ENCODE measurements around the gene HMCN2.

The HMCN2 gene

GRCh38 chr9:130298662-130299279, 33.2 kb downstream of the HMCN2 start:
- Histone ChIP-seq H3K9me3 (replicated peaks; ENCODE audit: insufficient read depth, low read length) (no peaks in the 10 kb centered on the region), H3K36me3 (replicated peaks; ENCODE audit: insufficient read depth, low read length) (no peaks in the 10 kb centered on the region), H3K27me3 (replicated peaks; ENCODE audit: insufficient read depth, low read length) (peaks cover 52% of the 10 kb centered on the region), H3K9me2 (replicated peaks; ENCODE audit: insufficient read depth, low read length) (no peaks in the 10 kb centered on the region), H2AFZ (ENCODE audit: low read length) (no peak overlapping the region), H3K4me1 (ENCODE audit: low read length) (no peaks in the 10 kb centered on the region), H3K4me2 (ENCODE audit: low read depth, low read length) (no peak overlapping the region), H3F3A (ENCODE audit: insufficient read depth, low read length) (no peaks in the 10 kb centered on the region), H3K4me3 (ENCODE audit: low read length) (no peak overlapping the region), H3K9ac (ENCODE audit: low read length) (no peak overlapping the region), H3K27ac (ENCODE audit: low read length) (no peak overlapping the region), H3K79me2 (ENCODE audit: low read length) (no peaks in the 10 kb centered on the region), H4K20me1 (ENCODE audit: insufficient read depth, low read length) (no peaks in the 10 kb centered on the region)
- no peak for DNase-seq
- TF ChIP-seq EZH2phosphoT487 (IDR thresholded peaks at IDR 0.05; ENCODE audit: low read length) (no peak), EZH2 (optimal IDR thresholded peaks at IDR 0.05; ENCODE audit: low read depth, low read length) (no peak), CTCF (IDR thresholded peaks at IDR 0.05; ENCODE audit: low read length) (no peak)

DNA sequence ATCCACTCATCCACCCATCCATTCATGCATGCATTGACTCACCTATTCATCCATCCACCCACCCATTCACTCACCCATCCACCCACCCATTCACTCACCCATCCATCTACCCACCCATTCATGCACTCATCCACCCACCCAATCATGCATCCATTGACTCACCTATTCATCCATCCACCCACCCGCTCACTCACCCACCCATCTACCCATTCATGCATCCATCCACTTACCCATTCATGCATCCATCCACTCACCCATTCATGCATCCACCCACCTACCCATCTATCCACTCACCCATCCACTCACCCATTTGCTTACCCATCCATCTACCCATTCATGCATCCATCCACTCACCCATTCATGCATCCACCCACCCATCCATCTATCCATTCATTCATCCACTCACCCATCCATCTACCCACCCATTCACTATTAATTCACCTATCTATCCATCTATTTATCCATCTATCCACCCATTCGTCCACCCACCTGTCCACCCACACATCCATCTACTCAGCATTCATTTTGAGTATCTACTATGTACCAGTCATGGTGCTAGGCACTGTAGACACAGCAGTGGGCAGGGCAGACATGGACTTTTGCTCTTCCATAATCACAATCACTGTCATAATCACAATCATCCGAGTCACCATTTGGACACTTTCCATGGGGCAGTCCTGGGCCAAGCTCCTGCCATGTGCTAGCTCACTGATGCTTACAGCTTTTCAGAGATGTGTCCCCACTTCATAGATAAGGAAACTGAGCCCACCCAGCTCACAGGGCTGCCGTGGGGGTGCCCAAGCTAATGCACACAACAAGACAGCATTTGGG, 34.4 kb downstream of the HMCN2 start:
- no peak overlapping the region for H2AFZ ChIP-seq (ENCODE audit: low read length)
- no peak for DNase-seq
- no peaks in the 10 kb centered on the region for H3K4me1 ChIP-seq (ENCODE audit: low read length)
- no peak overlapping the region for H3K9ac ChIP-seq (ENCODE audit: low read length)
- no peak for TF ChIP-seq EZH2phosphoT487 (IDR thresholded peaks at IDR 0.05; ENCODE audit: low read length)
- TF ChIP-seq CTCF (IDR thresholded peaks at IDR 0.05; ENCODE audit: low read length) = no peak
- no peak for TF ChIP-seq EZH2 (optimal IDR thresholded peaks at IDR 0.05; ENCODE audit: low read depth, low read length)
- H3K4me2 ChIP-seq (ENCODE audit: low read depth, low read length) = no peak overlapping the region
- H3K27me3 ChIP-seq (replicated peaks; ENCODE audit: insufficient read depth, low read length) = peaks cover 52% of the 10 kb centered on the region
- no peaks in the 10 kb centered on the region for H3F3A ChIP-seq (ENCODE audit: insufficient read depth, low read length)
- no peak overlapping the region for H3K4me3 ChIP-seq (ENCODE audit: low read length)
- no peaks in the 10 kb centered on the region for H3K9me3 ChIP-seq (replicated peaks; ENCODE audit: insufficient read depth, low read length)
- no peaks in the 10 kb centered on the region for H3K36me3 ChIP-seq (replicated peaks; ENCODE audit: insufficient read depth, low read length)
- H3K79me2 ChIP-seq (ENCODE audit: low read length) = no peaks in the 10 kb centered on the region
- H3K9me2 ChIP-seq (replicated peaks; ENCODE audit: insufficient read depth, low read length) = no peaks in the 10 kb centered on the region
- H4K20me1 ChIP-seq (ENCODE audit: insufficient read depth, low read length) = no peaks in the 10 kb centered on the region
- no peak overlapping the region for H3K27ac ChIP-seq (ENCODE audit: low read length)

- no peaks in the 10 kb centered on the region for H3K9me2 ChIP-seq (replicated peaks; ENCODE audit: insufficient read depth, low read length)
- no peak overlapping the region for H3K4me2 ChIP-seq (ENCODE audit: low read depth, low read length)
- peaks cover 53% of the 10 kb centered on the region for H3K27me3 ChIP-seq (replicated peaks; ENCODE audit: insufficient read depth, low read length)
- no peak overlapping the region for H3K9ac ChIP-seq (ENCODE audit: low read length)
- no peaks in the 10 kb centered on the region for H3K79me2 ChIP-seq (ENCODE audit: low read length)
- H4K20me1 ChIP-seq (ENCODE audit: insufficient read depth, low read length) = no peaks in the 10 kb centered on the region
- no peak overlapping the region for H3K27ac ChIP-seq (ENCODE audit: low read length)
- H3K9me3 ChIP-seq (replicated peaks; ENCODE audit: insufficient read depth, low read length) = no peaks in the 10 kb centered on the region
- TF ChIP-seq EZH2phosphoT487 (IDR thresholded peaks at IDR 0.05; ENCODE audit: low read length) (no peak), EZH2 (optimal IDR thresholded peaks at IDR 0.05; ENCODE audit: low read depth, low read length) (no peak), CTCF (IDR thresholded peaks at IDR 0.05; ENCODE audit: low read length) (no peak)
- DNase-seq = no peak
- H3K4me3 ChIP-seq (ENCODE audit: low read length) = no peak overlapping the region
- H2AFZ ChIP-seq (ENCODE audit: low read length) = no peak overlapping the region
- H3K4me1 ChIP-seq (ENCODE audit: low read length) = no peaks in the 10 kb centered on the region
- H3K36me3 ChIP-seq (replicated peaks; ENCODE audit: insufficient read depth, low read length) = no peaks in the 10 kb centered on the region
- no peaks in the 10 kb centered on the region for H3F3A ChIP-seq (ENCODE audit: insufficient read depth, low read length)
Observed at GRCh38 chr9:130300739-130301138, 35.2 kb downstream of the HMCN2 start.
